HG03442 (cell line): ENCODE results near the gene NUDT1.
"Not testable (repeated sequence)": the region's sequence is repeated elsewhere in the genome, so short reads cannot be mapped to it uniquely, and the experiment has no call there.

ENCODE experiments used
- ATAC-seq: cut with Tn5 transposase; IDR thresholded peaks from one replicate; pipeline ENCODE4 v1.9.1; 2021; ENCODE audit warnings: mild to moderate bottlenecking, moderate library complexity; ENCODE audit not compliant: unreplicated experiment

NUDT1 gene

DNA sequence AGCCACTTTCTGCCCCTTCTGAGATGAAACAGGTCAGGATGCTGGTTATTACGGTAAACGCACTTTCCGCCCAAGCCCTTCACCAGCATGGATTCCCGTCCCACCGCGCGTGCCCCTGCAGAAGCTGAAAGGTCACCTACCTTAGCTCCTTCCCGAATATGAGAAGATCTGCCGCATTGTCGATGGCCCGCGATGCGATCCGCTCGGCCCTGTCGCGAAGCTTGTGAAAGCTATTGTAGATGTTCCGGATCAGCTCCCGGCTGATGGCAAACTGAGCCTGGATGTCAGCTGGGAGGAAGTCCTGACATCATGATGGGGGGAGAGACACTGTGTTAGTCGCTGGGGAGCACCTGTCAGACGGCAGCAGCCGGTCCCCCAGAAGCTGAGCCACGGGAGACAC is 22.1 kb downstream of the NUDT1 start:
- no peak for ATAC-seq

DNA sequence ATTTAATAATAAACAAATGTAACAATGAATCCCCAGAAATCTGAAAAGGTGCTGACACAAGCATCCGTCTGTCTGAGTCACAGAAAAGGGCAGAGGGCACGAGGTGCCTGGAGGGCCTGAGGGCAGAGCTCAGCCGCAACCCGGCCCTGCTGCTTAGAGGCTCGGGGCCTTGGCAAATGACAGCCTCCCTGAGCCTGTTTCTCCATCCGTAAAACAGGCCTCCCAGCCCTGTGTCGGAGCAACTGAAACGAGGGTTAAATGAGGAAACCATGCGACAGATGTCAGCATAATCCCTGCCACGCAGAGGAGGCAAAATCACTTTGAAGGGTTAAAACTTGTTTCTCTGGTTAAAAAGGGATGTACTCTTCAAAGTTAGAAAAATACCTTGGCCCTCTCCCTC is 24.9 kb downstream of the NUDT1 start:
- ATAC-seq: no peak

DNA sequence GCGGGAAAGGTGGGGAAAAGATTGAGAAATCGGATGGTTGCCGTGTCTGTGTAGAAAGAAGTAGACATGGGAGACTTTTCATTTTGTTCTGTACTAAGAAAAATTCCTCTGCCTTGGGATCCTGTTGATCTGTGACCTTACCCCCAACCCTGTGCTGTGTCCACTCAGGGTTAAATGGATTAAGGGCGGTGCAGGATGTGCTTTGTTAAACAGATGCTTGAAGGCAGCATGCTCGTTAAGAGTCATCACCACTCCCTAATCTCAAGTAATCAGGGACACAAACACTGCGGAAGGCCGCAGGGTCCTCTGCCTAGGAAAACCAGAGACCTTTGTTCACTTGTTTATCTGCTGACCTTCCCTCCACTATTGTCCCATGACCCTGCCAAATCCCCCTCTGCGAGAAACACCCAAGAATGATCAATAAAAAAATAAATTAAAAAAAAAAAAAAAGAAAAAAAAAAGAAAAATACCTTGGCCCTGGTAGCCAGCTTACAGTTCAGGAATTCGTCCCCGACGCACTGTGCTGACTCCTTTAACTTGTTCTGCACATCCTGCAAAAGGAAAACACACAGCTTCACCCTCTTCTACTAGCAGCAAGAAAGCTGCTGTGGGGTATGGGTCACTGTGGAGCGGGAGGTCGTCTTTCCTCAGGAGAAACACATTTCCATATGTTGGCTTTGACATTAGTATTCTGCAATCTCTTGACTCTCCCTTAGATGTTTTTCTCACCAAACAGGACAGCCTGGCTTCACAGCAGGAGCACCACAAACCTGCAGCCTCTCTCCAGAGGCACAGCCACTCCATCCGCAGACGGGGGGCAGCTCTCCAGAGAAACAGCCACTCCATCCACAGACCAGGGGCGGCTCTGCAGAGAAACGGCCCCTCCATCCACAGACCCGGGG is 27.3 kb downstream of the NUDT1 start:
- not testable (repeated sequence) for ATAC-seq

DNA sequence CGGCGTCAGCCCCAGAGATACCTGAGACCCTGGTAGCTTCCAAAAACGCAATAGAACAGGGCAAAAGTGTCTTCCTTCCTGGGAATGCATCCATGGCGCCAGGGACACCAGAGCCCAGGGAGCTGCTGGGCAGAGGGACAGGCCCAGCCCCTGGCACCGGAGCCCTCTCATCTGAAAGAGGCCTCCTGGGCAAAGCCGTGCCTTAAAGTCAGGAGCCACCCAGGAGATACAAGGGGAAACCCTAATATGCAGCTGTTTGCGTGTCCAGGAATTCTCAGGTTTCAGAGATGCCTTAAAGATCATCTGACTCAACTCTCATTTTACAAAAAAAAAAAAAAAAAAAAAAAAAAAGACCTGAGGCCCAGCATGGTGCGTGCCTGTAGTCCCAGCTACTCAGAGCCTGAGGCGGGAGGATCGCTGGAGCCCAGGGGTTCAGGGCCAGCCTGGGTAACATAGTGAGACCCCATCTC is 28.0 kb downstream of the NUDT1 start:
- ATAC-seq: no peak

DNA sequence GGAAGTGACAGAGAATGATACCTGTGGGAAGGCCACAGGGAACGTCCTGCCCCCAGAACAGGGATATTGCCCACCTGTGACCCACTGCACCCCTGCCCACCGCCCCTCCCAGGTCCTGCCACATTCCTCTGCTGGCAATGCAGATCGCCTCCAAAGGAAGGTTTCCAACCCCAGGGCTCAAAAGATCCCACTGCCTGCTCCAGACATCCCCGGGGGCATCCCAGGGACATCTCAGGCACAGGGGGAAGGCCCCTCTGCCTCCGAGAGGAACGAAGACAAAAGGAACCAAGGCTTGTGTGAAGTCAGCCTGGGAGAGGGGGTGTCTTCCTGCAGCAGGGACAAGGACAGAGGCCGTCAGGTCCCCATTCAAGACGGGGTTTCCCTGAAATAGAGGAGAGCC is 28.5 kb downstream of the NUDT1 start:
- ATAC-seq: no peak

DNA sequence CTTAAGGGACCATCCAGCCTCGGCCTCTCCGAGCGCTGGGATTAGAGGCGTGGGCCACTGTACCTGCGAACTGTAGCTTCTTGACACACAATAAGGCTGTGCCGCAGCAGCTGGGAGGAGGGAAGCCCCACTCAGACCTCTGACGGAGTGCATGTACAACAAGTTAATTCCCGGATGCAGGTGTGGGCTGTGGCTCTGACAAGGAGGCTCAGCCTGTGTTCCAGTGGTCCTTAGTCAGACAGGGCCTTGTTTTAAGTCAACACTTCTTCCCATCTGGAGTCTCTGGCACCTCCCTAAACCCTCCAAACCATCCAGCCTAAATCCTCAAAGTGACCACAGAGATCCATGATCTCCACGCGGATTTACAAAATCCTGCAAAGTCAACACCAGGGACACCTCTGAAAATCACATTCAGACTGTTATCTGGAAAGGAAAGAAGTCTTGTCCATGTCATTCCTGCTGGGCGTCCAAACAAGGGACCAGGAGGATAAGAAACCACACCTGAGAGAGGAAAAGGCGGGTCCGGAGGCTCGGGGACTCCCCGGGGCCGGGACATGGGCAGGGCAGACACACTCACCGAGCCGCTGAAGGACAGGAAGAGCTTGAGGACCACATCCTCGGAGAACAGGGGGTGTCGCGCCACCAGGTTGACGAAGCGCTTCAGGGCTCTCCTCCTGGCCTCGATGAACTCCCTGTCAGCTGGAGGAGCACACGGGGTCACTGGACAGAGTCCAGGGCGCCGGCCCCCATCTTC is 29.4 kb downstream of the NUDT1 start:
- ATAC-seq: no peak

DNA sequence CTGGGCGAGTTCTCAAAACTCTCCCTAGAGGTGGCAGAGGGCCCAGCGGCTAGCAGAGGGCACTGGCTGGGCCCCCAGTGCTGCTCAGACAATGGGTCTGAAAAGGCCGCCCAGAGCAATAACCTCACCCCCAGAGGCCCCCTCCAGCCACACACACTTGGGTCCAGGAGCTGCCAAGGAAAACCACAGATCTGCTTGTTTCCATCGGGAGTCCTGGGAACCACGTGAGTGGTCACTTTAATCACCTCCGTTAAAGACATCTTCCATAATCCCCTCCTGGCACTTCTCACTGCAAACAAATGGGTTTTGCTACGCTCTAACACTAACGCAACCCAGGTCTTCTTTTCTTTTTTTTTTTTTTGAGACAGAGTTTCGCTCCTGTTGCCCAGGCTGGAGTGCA is 30.0 kb downstream of the NUDT1 start:
- no peak for ATAC-seq

DNA sequence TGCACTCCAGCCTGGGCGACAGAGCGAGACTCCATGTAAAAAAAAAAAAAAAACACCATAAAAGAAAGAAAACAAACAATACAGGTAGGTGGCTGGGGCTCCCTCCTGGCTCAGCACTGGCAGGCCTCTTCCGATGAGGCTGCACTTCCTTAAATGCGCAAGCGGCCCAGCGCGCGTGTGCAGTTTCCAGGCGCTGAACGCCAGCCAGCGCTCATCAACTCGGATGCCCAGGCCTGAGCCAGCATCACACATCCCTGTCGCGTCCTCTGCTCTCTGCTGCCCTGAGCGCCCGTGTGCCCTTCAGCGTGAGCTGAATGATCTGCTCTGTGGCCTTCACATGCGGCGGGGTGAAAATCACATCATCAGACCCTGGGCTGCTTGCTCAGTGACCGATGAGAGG is 31.8 kb downstream of the NUDT1 start:
- ATAC-seq: no peak

DNA sequence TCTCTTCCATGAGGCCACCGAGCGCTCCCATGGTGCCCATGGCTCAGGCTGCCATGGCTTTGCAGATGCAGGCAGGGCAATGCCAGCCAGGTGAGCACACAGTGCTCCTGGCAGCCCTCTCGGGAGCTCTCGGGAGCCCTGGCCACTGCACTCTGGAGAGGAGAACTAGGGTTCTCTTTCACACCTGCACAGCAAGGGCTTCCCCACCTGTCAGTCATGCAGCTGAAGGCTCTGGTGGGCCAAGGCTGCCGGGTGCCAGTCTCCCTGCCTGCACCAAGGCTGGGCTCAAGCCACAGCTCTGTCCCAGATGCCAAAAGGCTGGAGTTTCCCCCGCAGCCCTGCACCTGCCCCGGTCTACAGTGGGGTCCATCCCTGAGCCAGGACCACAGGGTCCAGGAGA is 32.6 kb downstream of the NUDT1 start:
- ATAC-seq: no peak

DNA sequence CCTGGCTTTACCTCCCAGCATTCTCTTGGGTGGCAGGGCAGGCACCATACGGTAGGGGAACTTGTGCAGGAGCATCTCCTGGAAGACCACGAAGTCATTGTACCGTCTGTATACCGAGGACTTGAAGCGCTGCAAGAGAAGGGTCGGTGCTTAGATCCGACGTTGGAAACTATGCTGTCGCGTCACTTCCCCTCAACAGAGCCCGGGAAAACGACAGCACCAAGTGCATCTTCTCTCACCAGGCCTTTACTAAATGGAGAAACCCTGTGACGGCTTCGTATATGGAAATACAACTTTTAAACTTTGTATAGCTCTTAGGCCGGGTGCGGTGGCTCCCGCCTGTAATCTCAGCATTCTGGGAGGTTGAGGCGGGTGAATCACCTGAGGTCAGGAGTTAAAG is 33.1 kb downstream of the NUDT1 start:
- ATAC-seq: no peak

DNA sequence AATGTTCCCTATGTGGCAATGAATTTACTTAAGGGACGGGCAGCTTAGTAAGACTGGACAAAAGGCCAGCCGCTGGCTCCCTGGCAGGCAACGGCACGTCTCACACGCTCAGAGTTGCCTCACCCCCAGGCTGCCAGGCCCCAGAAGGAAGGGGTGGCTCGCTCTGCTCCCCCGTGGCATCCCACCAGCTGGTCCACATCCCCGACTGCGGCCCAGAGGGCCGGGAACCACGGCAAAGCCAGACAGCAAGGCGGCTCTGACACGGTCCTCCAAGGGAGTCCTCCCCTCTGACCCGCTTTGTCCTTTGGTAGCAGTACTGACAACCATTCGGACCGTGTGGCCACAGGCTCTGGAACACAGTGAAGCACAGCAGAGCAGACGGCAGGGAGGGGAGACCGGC is 34.1 kb downstream of the NUDT1 start:
- no peak for ATAC-seq

DNA sequence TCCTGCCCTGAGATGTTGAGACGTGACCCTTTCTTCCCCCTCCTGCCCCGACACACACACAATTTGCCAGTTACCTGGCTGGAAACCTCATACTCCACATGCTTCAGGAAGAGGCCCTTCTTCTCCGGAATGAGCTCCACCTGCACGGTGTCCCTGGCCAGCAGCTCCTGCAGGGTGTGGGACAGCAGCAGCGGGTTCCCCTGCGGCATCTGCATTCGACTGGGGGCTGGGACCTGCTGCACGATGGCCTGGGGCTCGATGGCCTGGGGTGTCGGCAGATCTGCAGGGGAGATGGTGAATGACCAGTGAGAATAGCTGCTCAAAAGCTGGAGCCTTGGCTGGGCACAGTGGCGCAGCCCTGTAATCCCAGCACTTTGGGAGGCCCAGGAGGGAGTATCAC is 36.0 kb downstream of the NUDT1 start:
- no peak for ATAC-seq

DNA sequence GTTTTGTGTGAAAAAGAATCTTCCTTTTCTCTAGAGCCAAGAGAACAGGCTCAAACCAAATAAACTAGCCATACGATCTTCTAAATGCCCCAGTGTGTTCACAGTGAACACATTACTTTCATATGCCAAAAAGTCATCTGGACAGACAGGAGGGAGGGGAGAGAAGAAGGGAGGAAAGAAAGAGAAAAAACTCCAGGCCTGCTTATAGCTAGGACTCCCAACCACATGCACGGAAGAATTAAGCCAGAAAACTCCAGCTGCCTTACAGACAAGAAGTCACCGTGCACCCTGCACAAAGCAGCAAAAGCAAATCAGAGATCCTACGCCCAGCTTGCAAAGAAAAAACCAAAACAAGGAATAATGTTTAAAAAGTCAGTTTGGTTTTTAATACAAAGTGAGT is 37.9 kb downstream of the NUDT1 start:
- ATAC-seq: no peak

DNA sequence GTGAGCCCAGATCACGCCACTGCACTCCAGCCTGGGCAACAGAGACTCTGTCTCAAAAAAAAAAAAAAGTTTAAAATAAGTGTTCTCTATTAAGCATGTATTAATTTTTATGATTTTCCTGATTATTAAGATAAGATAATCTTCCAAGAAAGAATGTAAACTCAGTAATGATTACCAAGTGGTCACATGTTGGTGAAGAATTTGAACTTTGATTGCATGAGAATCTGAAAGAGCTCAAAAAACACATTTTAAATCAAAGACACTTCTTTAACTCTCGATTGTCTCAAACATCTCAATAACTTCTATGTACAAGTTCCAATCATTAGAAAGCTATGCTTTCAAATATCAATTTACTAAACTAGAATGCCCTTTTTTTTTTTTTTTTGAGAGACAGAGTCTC is 38.4 kb downstream of the NUDT1 start:
- no peak for ATAC-seq

DNA sequence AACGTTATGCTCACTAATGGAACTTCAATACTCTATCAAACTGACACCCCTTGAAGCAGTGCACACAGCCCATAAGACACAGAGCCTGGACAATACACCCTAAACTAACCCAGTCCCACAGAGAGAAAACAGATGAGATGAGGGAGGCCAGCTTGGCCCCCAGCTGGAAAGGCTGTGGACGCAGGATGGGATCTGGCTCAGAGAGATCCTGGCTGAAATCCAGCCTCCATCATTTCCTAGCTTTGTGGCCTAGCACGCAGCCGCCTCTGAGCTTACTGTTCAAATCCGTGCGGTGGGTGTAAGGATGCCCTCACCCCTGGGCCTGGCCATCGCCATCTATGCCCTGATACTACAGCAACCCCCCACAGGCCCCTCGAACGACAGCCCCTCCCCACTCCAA is 39.5 kb downstream of the NUDT1 start:
- no peak for ATAC-seq

DNA sequence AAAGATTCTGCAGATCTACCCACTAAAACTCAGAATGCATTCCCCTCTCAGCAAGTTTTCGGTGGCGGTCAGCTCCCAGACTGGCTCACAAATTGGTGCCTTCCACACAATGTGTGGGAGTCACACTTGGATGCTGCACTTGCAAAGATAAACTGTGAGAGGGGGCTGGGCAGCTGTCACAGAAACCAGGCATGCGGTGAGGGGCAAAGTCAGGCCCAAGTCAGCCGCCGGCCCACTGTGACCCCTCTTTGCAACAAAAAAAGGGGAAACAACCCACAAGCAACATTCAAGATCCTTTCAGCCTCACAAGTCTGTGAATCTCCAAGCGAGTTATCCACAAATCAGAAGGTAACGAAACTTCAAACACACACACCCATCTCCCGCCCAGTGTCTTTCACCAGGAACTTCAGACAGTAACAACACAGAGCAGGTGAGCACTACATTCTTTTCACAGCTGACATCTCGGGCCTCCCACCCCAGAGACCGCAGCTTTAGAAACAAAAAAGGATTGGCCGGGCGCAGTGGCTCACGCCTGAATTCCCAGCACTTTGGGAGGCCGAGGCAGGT is 40.2 kb downstream of the NUDT1 start:
- ATAC-seq: no peak

DNA sequence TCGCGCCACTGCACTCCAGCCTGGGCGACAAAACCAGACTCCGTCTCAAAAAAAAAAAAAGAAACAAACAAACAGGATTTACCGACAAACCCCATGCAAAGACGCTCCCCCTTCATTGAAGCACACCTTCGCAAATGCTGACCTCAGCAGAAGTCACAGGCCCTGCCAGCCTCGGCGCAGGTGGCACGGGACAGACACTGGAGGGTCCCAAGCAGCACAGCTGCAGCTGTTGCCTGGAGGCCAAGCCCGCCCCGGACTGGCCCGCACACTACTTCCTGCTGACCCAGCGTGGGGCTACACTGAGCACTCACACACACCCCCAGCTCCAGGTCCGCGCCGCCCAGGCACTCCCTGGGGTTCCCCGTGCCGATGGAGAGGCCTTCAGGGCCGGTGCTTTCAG is 41.0 kb downstream of the NUDT1 start:
- ATAC-seq: no peak

DNA sequence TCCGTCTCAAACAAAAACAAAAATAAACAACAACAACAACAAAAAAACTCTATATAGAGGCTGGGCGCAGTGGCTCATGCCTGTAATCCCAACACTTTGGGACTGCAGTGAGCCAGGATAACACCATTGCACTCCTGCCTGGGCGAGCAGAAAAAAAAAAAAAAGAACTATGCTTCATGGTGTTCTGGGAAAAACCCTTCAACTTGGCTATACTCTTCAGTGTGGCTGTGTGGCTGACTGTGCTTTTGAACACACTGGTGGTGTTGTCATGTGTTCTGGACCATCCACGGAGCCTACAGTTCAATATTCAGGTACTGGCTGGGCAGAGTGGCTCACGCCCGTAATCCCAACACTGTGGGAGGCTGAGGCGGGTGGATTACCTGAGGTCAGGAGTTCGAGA is 45.7 kb downstream of the NUDT1 start:
- no peak for ATAC-seq

DNA sequence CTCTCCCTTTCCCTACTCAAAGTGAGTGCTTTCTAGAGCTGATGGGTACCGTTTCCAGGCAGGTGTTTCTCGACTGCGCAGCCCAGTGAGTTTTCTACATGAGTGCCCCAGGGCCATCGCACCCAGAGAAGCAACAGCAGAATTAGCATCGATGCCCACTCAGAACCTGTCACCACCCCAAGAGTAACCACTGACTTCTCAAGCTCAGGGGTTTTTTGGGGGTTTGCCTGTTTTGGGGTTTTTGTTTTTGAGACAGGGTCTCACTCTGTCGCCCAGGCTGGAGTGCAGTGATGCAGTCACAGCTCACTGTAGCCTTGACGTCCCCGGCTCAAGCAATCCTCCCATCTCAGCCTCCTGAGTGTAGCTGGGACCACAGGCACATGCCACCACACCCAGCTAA is 46.5 kb downstream of the NUDT1 start:
- ATAC-seq: no peak

DNA sequence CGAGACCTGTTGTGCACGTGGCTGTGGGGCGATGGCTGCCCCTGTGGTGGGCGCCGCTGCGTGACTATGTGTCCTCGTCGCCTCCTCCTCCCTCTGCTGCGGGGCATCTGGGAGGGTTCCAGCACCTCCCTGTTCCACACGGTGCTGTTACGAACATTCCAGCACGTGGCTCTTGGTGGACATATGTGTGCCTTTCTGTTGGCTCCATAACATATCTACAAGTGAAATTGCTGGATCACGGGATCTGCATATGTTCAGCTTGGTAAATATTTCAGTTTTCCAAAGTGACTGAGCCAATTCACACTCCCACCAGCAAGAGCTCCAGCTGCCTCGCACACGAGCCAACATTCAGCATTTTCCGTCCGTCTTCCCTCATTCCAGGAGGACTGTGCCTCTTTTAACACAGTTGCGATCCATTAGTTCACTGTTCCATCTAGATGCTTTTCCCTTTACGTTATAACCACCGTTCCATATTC is 47.1 kb downstream of the NUDT1 start:
- no peak for ATAC-seq

DNA sequence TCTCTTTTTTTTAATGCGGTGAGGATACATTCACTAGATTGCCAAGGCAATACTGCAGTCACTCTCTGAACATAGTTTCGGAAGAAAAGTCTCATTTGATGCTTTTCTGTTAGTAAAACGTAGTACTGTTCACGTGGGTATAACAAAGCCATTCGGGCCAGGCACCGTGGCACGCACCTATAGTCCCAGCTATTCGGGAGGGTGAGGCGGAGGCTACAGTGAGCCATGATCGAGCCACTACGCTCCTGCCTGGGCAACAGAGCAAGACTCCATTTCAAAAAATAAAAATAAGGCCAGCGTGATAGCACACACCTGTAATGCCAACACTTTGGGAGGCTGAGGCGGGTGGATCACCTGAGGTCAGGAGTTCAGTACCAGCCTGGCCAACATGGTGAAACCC is 47.6 kb downstream of the NUDT1 start:
- no peak for ATAC-seq

DNA sequence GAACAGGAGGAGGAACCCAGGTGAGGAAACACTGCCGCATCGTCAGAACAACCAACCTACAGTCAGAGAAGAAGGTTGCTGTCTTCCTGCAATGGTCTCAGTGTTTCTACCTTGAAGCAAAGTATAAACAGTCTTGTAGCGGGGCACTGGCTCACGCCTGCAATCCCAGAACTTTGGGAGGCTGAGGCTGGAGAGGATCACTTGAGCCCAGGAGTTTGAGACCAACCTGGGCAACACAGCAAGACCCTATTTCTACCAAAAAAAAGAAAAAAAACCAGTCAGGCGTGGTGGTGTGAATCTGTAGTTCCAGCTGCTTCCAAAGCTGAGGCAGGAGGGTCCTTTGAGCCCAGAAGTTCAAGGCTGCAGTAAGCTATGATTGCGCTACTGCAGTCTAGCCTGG is 48.9 kb downstream of the NUDT1 start:
- no peak for ATAC-seq
